Fibroblast of villous mesenchyme (primary cell): ENCODE measurements around the gene CAMK2A. TPM values are rescaled to one million over a fixed set of nuclear protein-coding genes. Genes with fewer than 3 reads are reported as not detected.

Source experiments
- DNase-seq: peaks from one replicate; pipeline ENCODE4 v3.0.0-alpha.2; 2010; ENCODE audit warnings: low read depth
- H3K4me3 ChIP-seq: 2 replicates; pipeline ENCODE4 v1.5.1; 2011; ENCODE audit warnings: low read depth, mild to moderate bottlenecking, low read length
- CTCF ChIP-seq: IDR thresholded peaks from 2 replicates; pipeline ENCODE4 v1.5.1; 2012; ENCODE audit warnings: low read depth, mild to moderate bottlenecking, low read length; ENCODE audit not compliant: insufficient read depth
- total RNA-seq: library from RNA; depleted of rRNA; stranded (reverse); fragments of >200 nt; gene quantifications from 2 replicates; pipeline ENCODE4 v1.2.3, GENCODE V29; 2012

CAMK2A gene
- total RNA-seq, 1 donor: 1.3 TPM

GRCh38 chr5:150322202-150322601, 32.6 kb upstream of the CAMK2A start:
- peak; percentile 67 for DNase-seq
- no peak for TF ChIP-seq CTCF
- H3K4me3 ChIP-seq: no peak overlapping the region

GRCh38 chr5:150321784-150322183, 32.2 kb upstream of the CAMK2A start:
- H3K4me3 ChIP-seq: no peak overlapping the region
- peak; percentile 53 for DNase-seq
- TF ChIP-seq CTCF: no peak

- no peak overlapping the region for H3K4me3 ChIP-seq
- no peak for TF ChIP-seq CTCF
- no peak for DNase-seq
Observed at GRCh38 chr5:150321211-150321610, 31.6 kb upstream of the CAMK2A start.

- TF ChIP-seq CTCF: no peak
- DNase-seq: peak; percentile 98
- H3K4me3 ChIP-seq: no peak overlapping the region
Observed at GRCh38 chr5:150320044-150320613, 30.6 kb upstream of the CAMK2A start.

DNA sequence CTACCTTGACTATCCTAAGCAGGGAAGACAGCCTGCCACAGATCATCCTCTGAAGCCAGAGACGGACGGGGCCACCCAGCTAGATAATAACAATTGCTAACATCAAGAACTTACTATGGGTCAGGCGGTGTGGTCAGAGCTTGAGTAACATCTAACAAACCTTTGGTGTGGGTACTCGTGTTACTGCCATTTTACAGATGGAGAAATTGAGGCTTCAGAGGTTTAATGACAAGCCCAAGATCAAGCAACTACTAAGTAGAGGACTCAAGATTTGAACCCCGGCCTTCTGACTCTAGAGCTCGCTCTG, 29.9 kb upstream of the CAMK2A start:
- DNase-seq: no peak
- H3K4me3 ChIP-seq: no peak overlapping the region
- TF ChIP-seq CTCF: no peak

DNA sequence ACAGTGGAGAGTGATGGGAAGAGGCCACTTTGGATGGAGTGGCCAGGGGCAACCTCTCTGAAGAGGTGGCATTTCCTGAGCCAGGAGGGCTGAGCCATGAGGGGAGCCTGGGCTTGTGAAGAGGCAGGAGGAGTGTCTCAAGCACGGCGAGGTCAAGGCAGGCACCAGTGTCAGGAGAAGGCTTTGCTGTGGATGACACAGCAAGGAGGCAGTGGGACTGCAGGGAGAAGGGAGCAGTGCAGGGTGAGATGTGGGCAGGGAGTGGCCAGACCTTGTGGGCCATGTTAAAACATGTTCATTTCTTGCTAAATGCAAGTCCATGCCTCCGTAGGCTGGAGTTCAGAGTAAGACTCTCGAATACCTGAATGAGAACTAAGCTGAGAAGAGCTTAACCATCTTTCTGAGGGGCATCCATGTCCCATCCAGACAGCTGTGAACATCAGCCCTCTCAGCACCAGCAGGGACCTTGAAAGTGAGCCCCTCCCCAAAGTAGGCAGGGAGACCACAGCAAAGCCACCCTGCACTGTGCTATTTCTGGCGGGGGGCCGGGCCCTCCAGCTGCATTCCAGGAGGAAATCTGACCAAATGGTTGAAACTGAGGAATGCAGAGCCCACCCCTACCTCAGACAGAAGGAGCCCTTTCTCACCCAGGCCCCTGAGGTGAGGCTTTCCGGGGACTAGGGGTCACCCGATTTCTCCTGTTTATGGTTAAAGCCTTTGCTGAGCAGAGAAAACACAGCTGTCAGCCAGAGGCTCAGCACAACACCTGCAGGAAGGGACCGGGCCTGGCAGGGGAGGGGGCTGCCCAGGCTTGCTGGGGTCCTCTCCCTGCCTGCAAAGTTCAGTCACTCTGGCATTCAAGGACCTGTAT, 29.3 kb upstream of the CAMK2A start:
- no peak for DNase-seq
- no peak overlapping the region for H3K4me3 ChIP-seq
- no peak for TF ChIP-seq CTCF
